ENCODE results near the gene ZNF785. TPM values are rescaled to one million over a fixed set of nuclear protein-coding genes. Genes with fewer than 3 reads are reported as not detected.
A peak's percentile ranks its signal among the peaks of the same experiment; 100 is the strongest.

ZNF785 gene
- total and polyA plus RNA-seq, 2 of the 13 experiments (the other 11 are each of a cell fraction or from before 2014, with no cell fraction given) = 0.01 TPM; not detected in 1

GRCh38 chr16:30571445-30572322 is 13.8 kb downstream of the ZNF785 start, which contains the start of gene ZNF688 (continued):
- no peak for TF ChIP-seq CSRNP2 (CRISPR knock-in tag; conservative IDR thresholded peaks at IDR 0.05; ENCODE audit: low read depth)
- TF ChIP-seq HOXA3 (CRISPR knock-in tag; IDR thresholded peaks at IDR 0.05) = peak; percentile 93
- peak; percentile 67 for TF ChIP-seq ZSCAN20 (CRISPR knock-in tag; IDR thresholded peaks at IDR 0.05; ENCODE audit: borderline replicate concordance)
- 0 out of 2 replicates have a peak, but pooled peaks have one; percentile 20 for TF ChIP-seq ELK4 (CRISPR knock-in tag; IDR thresholded peaks at IDR 0.05; ENCODE audit: borderline replicate concordance)
- TF ChIP-seq KLF13 (CRISPR knock-in tag; IDR thresholded peaks at IDR 0.05) = no peak; the same call in 1 of the 2 replicates
- no peak for TF ChIP-seq ZMYM4 (CRISPR knock-in tag; IDR thresholded peaks at IDR 0.05)
- no peak for TF ChIP-seq ZNF678 (CRISPR knock-in tag; IDR thresholded peaks at IDR 0.05)
- no peak for TF ChIP-seq ATF3 (CRISPR knock-in tag; IDR thresholded peaks at IDR 0.05)
- TF ChIP-seq DPF2 (CRISPR knock-in tag; IDR thresholded peaks at IDR 0.05; ENCODE audit: borderline replicate concordance, low read depth) = no peak
- peak; percentile 100 for TF ChIP-seq SIN3B (IDR thresholded peaks at IDR 0.05; ENCODE audit: low read length)
- TF ChIP-seq PRDM10 (CRISPR knock-in tag; IDR thresholded peaks at IDR 0.05; ENCODE audit: low read depth) = peak; percentile 67; the same call in 1 of the 2 replicates
- peak; percentile 99 for TF ChIP-seq TFDP2 (CRISPR knock-in tag; IDR thresholded peaks at IDR 0.05)
- TF ChIP-seq ZHX1 (CRISPR knock-in tag; IDR thresholded peaks at IDR 0.05; ENCODE audit: low read depth) = no peak
- TF ChIP-seq RFXAP (CRISPR knock-in tag; IDR thresholded peaks at IDR 0.05; ENCODE audit: borderline replicate concordance) = no peak; the same call in 1 of the 2 replicates
- TF ChIP-seq MEIS2 (CRISPR knock-in tag; IDR thresholded peaks at IDR 0.05) = no peak; the same call in 1 of the 2 replicates
- TF ChIP-seq NCOA5 (CRISPR knock-in tag; IDR thresholded peaks at IDR 0.05) = no peak
